IMR-90 (cell line): ENCODE results near the gene DOCK7. TPM values are rescaled to one million over a fixed set of nuclear protein-coding genes. Genes with fewer than 3 reads are reported as not detected.

Source experiments
- ATAC-seq: fragments of 200-7000 bp; cut with Tn5 transposase; 2 replicates; pipeline ENCODE4 v1.9.1; 2020; ENCODE audit warnings: low read depth, mild to moderate bottlenecking, moderate library complexity
- BruUV-seq: library from RNA; stranded (reverse); fragments of 400-500 nt; replicated peaks from 2 replicates; lab custom pipeline; 2021; lab: Mats Ljungman, UMichigan
- CTCF ChIA-PET: fragments of 300-600 bp; formaldehyde crosslinking; extraction: SDS; loops from one replicate; lab custom pipeline; 2021; ENCODE audit warnings: antibody characterized with exemption; lab: Yijun Ruan, JAX
- POLR2A ChIA-PET: fragments of 300-600 bp; sonication (Branson Sonifier 250); formaldehyde crosslinking; loops from one replicate; lab custom pipeline; 2022; ENCODE audit warnings: antibody characterized with exemption; ENCODE audit not compliant: unreplicated experiment; lab: Charles Lee
- DNase-seq: peaks from one replicate; pipeline ENCODE4 v3.0.0; 2013
- H2AFZ ChIP-seq: replicated peaks from 2 replicates; pipeline ENCODE3; 2013; ENCODE audit warnings: low read length, mild to moderate bottlenecking; ENCODE audit not compliant: poor library complexity
- H2AK5ac ChIP-seq: 2 replicates; pipeline ENCODE4 v1.6.1; 2013; ENCODE audit warnings: low read depth, low read length, inconsistent platforms
- H2AK9ac ChIP-seq: replicated peaks from 2 replicates; pipeline ENCODE3; 2013; ENCODE audit warnings: mild to moderate bottlenecking, low read depth, low read length, moderate library complexity; ENCODE audit not compliant: poor library complexity
- H2BK120ac ChIP-seq: 2 replicates; pipeline ENCODE4 v1.6.1; 2013; ENCODE audit warnings: low read depth, low read length, inconsistent platforms
- H2BK15ac ChIP-seq: 3 replicates; pipeline ENCODE4 v1.6.1; 2013; ENCODE audit warnings: low read depth, low read length, inconsistent platforms
- H2BK20ac ChIP-seq: 2 replicates; pipeline ENCODE4 v1.6.1; 2013; ENCODE audit warnings: low read depth, mild to moderate bottlenecking, inconsistent platforms, low read length, moderate library complexity
- H2BK5ac ChIP-seq: 2 replicates; pipeline ENCODE4 v1.6.1; 2013; ENCODE audit warnings: mild to moderate bottlenecking, low read depth, low read length, inconsistent platforms; ENCODE audit not compliant: poor library complexity, severe bottlenecking
- H3K14ac ChIP-seq: replicated peaks from 2 replicates; pipeline ENCODE4 v1.6.1; 2013; ENCODE audit warnings: low read depth, low read length, inconsistent platforms
- H3K18ac ChIP-seq: 2 replicates; pipeline ENCODE4 v1.6.1; 2013; ENCODE audit warnings: low read depth, low read length, control low read depth
- H3K23ac ChIP-seq: 2 replicates; pipeline ENCODE4 v1.6.1; 2013; ENCODE audit warnings: low read depth, low read length, inconsistent platforms
- H3K27ac ChIP-seq: 2 replicates; pipeline ENCODE4 v1.5.1; 2013; ENCODE audit warnings: mild to moderate bottlenecking, control low read depth, low read length; ENCODE audit not compliant: insufficient read depth
- H3K27me3 ChIP-seq: 2 replicates; pipeline ENCODE4 v1.6.1; 2013; ENCODE audit warnings: low read length; ENCODE audit not compliant: control insufficient read depth, insufficient read depth
- H3K36me3 ChIP-seq: 2 replicates; pipeline ENCODE4 v1.6.1; 2013; ENCODE audit warnings: low read length, mixed read lengths; ENCODE audit not compliant: control insufficient read depth, insufficient read depth
- H3K4ac ChIP-seq: 2 replicates; pipeline ENCODE4 v1.6.1; 2013; ENCODE audit warnings: low read depth, low read length, inconsistent platforms
- H3K4me1 ChIP-seq: 2 replicates; pipeline ENCODE4 v1.6.1; 2013; ENCODE audit warnings: low read length, mixed read lengths; ENCODE audit not compliant: control insufficient read depth, insufficient read depth
- H3K4me2 ChIP-seq: 2 replicates; pipeline ENCODE4 v1.6.1; 2013; ENCODE audit warnings: low read depth, mild to moderate bottlenecking, control low read depth, low read length, moderate library complexity
- H3K4me3 ChIP-seq: 2 replicates; pipeline ENCODE4 v1.5.1; 2013; ENCODE audit warnings: low read depth, mild to moderate bottlenecking, control low read depth, low read length, moderate library complexity; ENCODE audit not compliant: insufficient read depth
- H3K56ac ChIP-seq: 2 replicates; pipeline ENCODE4 v1.6.1; 2013; ENCODE audit warnings: low read length, inconsistent platforms; ENCODE audit not compliant: insufficient read depth; ENCODE audit errors: extremely low read depth
- H3K79me1 ChIP-seq, 2 experiments: 2 replicates each; pipeline ENCODE4 v1.6.1; 2013; ENCODE audit warnings: low read length in 2 of 2, inconsistent platforms in 1 of 2, low read depth in 1 of 2
- H3K9ac ChIP-seq: 2 replicates; pipeline ENCODE4 v1.6.1; 2013; ENCODE audit warnings: low read depth, low read length, control low read depth
- H3K9me1 ChIP-seq: 2 replicates; pipeline ENCODE4 v1.6.1; 2013; ENCODE audit warnings: low read length, inconsistent platforms; ENCODE audit not compliant: insufficient read depth
- H3K9me3 ChIP-seq: 2 replicates; pipeline ENCODE4 v1.6.1; 2013; ENCODE audit warnings: low read length; ENCODE audit not compliant: control insufficient read depth, insufficient read depth
- H4K20me1 ChIP-seq: 2 replicates; pipeline ENCODE4 v1.6.1; 2013; ENCODE audit warnings: low read length, inconsistent platforms; ENCODE audit not compliant: insufficient read depth
- H4K5ac ChIP-seq: 2 replicates; pipeline ENCODE4 v1.6.1; 2013; ENCODE audit warnings: mild to moderate bottlenecking, low read depth, low read length, control low read depth
- H4K8ac ChIP-seq, 2 experiments: 2 replicates each; pipeline ENCODE4 v1.6.1; 2013; ENCODE audit warnings: low read depth in 2 of 2, low read length in 2 of 2, control low read depth in 1 of 2, inconsistent platforms in 1 of 2
- H4K91ac ChIP-seq: 2 replicates; pipeline ENCODE4 v1.6.1; 2013; ENCODE audit warnings: low read depth, low read length, inconsistent platforms; ENCODE audit not compliant: insufficient read depth
- BHLHE40 ChIP-seq: fragments of 150-350 bp; IDR thresholded peaks from 2 replicates; pipeline ENCODE4 v1.6.1; 2016; ENCODE audit warnings: mild to moderate bottlenecking, low read depth, low read length
- CEBPB ChIP-seq: IDR thresholded peaks from 2 replicates; pipeline ENCODE4 v1.6.1; 2012; ENCODE audit warnings: low read depth, low read length, improper control_type of control experiment
- CHD1 ChIP-seq: IDR thresholded peaks from 2 replicates; pipeline ENCODE4 v1.6.1; 2012; ENCODE audit warnings: low read depth, low read length, improper control_type of control experiment
- FOS ChIP-seq: fragments of 150-350 bp; IDR thresholded peaks from 2 replicates; pipeline ENCODE4 v1.6.1; 2016; ENCODE audit warnings: low read depth, low read length
- MAFK ChIP-seq: IDR thresholded peaks from 2 replicates; pipeline ENCODE4 v1.6.1; 2012; ENCODE audit warnings: low read depth, low read length, improper control_type of control experiment
- MAZ ChIP-seq: IDR thresholded peaks from 2 replicates; pipeline ENCODE4 v1.6.1; 2012; ENCODE audit warnings: low read depth, mild to moderate bottlenecking, low read length, improper control_type of control experiment, moderate library complexity, borderline replicate concordance
- MXI1 ChIP-seq: IDR thresholded peaks from 2 replicates; pipeline ENCODE4 v1.6.1; 2012; ENCODE audit warnings: low read depth, mild to moderate bottlenecking, low read length, moderate library complexity, borderline replicate concordance
- NFE2L2 ChIP-seq: fragments of 150-350 bp; IDR thresholded peaks from 2 replicates; pipeline ENCODE4 v1.6.1; 2016; ENCODE audit warnings: low read depth, mild to moderate bottlenecking, low read length
- POLR2A ChIP-seq: IDR thresholded peaks from 2 replicates; pipeline ENCODE4 v1.6.1; 2012; ENCODE audit warnings: mild to moderate bottlenecking, low read depth, low read length
- RAD21 ChIP-seq: IDR thresholded peaks from 2 replicates; pipeline ENCODE4 v1.6.1; 2012; ENCODE audit warnings: low read length, improper control_type of control experiment
- RCOR1 ChIP-seq: IDR thresholded peaks from 2 replicates; pipeline ENCODE4 v1.6.1; 2012; ENCODE audit warnings: mild to moderate bottlenecking, low read length, improper control_type of control experiment; ENCODE audit not compliant: insufficient replicate concordance
- RFX5 ChIP-seq: IDR thresholded peaks from 2 replicates; pipeline ENCODE4 v1.8.0; 2012; ENCODE audit warnings: low read depth, mild to moderate bottlenecking, low read length, moderate library complexity
- SMC3 ChIP-seq: fragments of 150-350 bp; IDR thresholded peaks from 2 replicates; pipeline ENCODE4 v1.6.1; 2016; ENCODE audit warnings: low read depth, mild to moderate bottlenecking, antibody characterized with exemption, low read length, moderate library complexity
- dilution Hi-C: fragments of 300-500 bp; cut with HindIII; formaldehyde crosslinking; loops from one replicate; pipeline ENCODE4 v1.14.3; 2018; ENCODE audit warnings: low sequenced_read_pairs; ENCODE audit not compliant: unreplicated experiment
- in situ Hi-C: fragments of 300-500 bp; cut with MboI; formaldehyde crosslinking; loops from 3 replicates; pipeline ENCODE4 v1.14.3; 2019; ENCODE audit warnings: low sequenced_read_pairs, inconsistent platforms, mixed read lengths
- intact Hi-C: fragments of 100-400 bp; cut with micrococcal nuclease; formaldehyde crosslinking; loops from 2 replicates; pipeline ENCODE4 v1.10.0; 2022
- polyA plus RNA-seq, 3 experiments: library from polyadenylated mRNA; depleted of rRNA; stranded (reverse); fragments of >200 nt; gene quantifications; 2 replicates each; pipeline ENCODE4 v1.2.3, GENCODE V29; 2012; ENCODE audit warnings: low replicate concordance in 1 of 3
- total RNA-seq: library from RNA; depleted of rRNA; stranded (reverse); fragments of >200 nt; gene quantifications from 2 replicates; pipeline ENCODE4 v1.2.3, GENCODE V29; 2012
- TF ChIP-seq, protein P1 (sequence below): fragments of 150-350 bp; IDR thresholded peaks from 2 replicates; pipeline ENCODE4 v1.6.1; 2016; ENCODE audit warnings: low read depth, mild to moderate bottlenecking, low read length, moderate library complexity, borderline replicate concordance
- TF ChIP-seq, protein P2 (sequence below): conservative IDR thresholded peaks from 2 replicates; pipeline ENCODE4 v1.5.1; 2012; ENCODE audit warnings: mild to moderate bottlenecking, low read depth, low read length, improper control_type of control experiment
- TF ChIP-seq, protein P3 (sequence below): fragments of 150-350 bp; IDR thresholded peaks from 2 replicates; pipeline ENCODE4 v1.6.1; 2017; ENCODE audit warnings: mild to moderate bottlenecking, antibody characterized with exemption, low read length, low read depth

Gene DOCK7
- total and polyA plus RNA-seq, 2 of the 4 experiments (the other 2 are of a cell fraction) = 38.0 to 97.7 TPM

DNA sequence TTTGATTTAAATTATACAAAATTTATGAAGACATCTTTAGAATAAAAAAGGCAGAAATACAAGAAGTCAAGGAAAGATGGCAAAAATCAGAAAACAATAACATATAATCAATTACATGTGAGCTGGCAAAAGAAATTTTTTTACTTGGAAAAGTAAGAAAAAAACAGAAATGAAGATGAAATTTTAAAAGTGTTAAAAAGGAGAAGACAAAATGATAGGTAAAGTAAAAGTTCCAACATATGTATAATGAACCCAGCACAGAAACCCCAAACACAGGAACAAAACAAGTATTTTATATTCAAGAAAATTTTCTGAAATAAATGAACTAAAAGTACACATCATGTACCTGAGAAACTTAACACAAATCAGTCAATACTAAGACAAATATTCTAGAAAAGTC is 188.0 kb downstream of the DOCK7 start:
- H3K14ac ChIP-seq = no peak overlapping the region
- H3K27ac ChIP-seq = no peak overlapping the region
- in situ Hi-C loops (no loop called here), intact Hi-C loops (no loop called here), dilution Hi-C loops (no loop called here)
- H3K4me1 ChIP-seq = no peaks in the 10 kb centered on the region
- H3K23ac ChIP-seq = no peak overlapping the region
- H3K4ac ChIP-seq = no peak overlapping the region
- H4K8ac ChIP-seq = no peak overlapping the region
- DNase-seq (no peak), ATAC-seq (no peak)
- no peak overlapping the region for H3K9ac ChIP-seq
- ChIA-PET POLR2A (no interaction called here), CTCF (interaction anchor here (0.6 to 1.5 kb wide), 5 partner anchors 7 to 246 kb away, joined by 3 read pairs; no protein-coding TSS in a partner anchor)
- no peak overlapping the region for H2AK5ac ChIP-seq
- H2BK5ac ChIP-seq = no peak overlapping the region
- H3K79me1 ChIP-seq = peaks cover 0 to 7% of the 10 kb centered on the region in 2 experiments; a peak in 3 of 4 replicates
- no TSS peak for BruUV-seq
- no peaks in the 10 kb centered on the region for H3K9me1 ChIP-seq
- H2AK9ac ChIP-seq = no peak overlapping the region
- H3K56ac ChIP-seq = no peak overlapping the region
- peaks cover 11% of the 10 kb centered on the region for H3K36me3 ChIP-seq
- no peak overlapping the region for H2BK20ac ChIP-seq
- no peak overlapping the region for H3K4me3 ChIP-seq
- no peak overlapping the region for H3K4me2 ChIP-seq
- no peak overlapping the region for H2BK120ac ChIP-seq
- TF ChIP-seq SMC3 (no peak), RCOR1 (no peak), MXI1 (no peak), MAFK (no peak), MAZ (no peak), BHLHE40 (no peak), CHD1 (no peak), NFE2L2 (no peak), RAD21 (no peak), CEBPB (no peak), POLR2A (no peak), FOS (no peak), RFX5 (no peak)
- TF ChIP-seq, protein P1, sequence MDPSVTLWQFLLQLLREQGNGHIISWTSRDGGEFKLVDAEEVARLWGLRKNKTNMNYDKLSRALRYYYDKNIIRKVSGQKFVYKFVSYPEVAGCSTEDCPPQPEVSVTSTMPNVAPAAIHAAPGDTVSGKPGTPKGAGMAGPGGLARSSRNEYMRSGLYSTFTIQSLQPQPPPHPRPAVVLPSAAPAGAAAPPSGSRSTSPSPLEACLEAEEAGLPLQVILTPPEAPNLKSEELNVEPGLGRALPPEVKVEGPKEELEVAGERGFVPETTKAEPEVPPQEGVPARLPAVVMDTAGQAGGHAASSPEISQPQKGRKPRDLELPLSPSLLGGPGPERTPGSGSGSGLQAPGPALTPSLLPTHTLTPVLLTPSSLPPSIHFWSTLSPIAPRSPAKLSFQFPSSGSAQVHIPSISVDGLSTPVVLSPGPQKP = no peak
- TF ChIP-seq, protein P2, sequence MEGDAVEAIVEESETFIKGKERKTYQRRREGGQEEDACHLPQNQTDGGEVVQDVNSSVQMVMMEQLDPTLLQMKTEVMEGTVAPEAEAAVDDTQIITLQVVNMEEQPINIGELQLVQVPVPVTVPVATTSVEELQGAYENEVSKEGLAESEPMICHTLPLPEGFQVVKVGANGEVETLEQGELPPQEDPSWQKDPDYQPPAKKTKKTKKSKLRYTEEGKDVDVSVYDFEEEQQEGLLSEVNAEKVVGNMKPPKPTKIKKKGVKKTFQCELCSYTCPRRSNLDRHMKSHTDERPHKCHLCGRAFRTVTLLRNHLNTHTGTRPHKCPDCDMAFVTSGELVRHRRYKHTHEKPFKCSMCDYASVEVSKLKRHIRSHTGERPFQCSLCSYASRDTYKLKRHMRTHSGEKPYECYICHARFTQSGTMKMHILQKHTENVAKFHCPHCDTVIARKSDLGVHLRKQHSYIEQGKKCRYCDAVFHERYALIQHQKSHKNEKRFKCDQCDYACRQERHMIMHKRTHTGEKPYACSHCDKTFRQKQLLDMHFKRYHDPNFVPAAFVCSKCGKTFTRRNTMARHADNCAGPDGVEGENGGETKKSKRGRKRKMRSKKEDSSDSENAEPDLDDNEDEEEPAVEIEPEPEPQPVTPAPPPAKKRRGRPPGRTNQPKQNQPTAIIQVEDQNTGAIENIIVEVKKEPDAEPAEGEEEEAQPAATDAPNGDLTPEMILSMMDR = no peak
- TF ChIP-seq, protein P3, sequence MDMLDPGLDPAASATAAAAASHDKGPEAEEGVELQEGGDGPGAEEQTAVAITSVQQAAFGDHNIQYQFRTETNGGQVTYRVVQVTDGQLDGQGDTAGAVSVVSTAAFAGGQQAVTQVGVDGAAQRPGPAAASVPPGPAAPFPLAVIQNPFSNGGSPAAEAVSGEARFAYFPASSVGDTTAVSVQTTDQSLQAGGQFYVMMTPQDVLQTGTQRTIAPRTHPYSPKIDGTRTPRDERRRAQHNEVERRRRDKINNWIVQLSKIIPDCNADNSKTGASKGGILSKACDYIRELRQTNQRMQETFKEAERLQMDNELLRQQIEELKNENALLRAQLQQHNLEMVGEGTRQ = no peak
- no peak overlapping the region for H3K18ac ChIP-seq
- H2AFZ ChIP-seq = no peak overlapping the region
- H4K91ac ChIP-seq = no peak overlapping the region
- H3K9me3 ChIP-seq = no peaks in the 10 kb centered on the region
- H3K27me3 ChIP-seq = no peaks in the 10 kb centered on the region
- H2BK15ac ChIP-seq = no peak overlapping the region
- H4K5ac ChIP-seq = no peak overlapping the region
- no peaks in the 10 kb centered on the region for H4K20me1 ChIP-seq
